Heart left ventricle (tissue), 13 donors: ENCODE measurements around the gene BICRAL.

Experiments
- POLR2A ChIP-seq, 2 donors: fragments of 450-650 bp; IDR thresholded peaks; one replicate each; pipeline ENCODE4 v1.6.1; 2017; ENCODE audit warnings: antibody characterized with exemption in 2 of 2, mild to moderate bottlenecking in 2 of 2, moderate library complexity in 2 of 2
- TF ChIP-seq, protein P1 (sequence below), 12 donors: fragments of 200-600 bp; sonication (generic) in 4 of 12; IDR thresholded peaks; one replicate each; pipeline versions ENCODE4 v1.5.0 to v1.8.0; 2018 to 2022; ENCODE audit warnings: antibody characterized with exemption in 12 of 12, mild to moderate bottlenecking in 5 of 12
- donor health status: ischemic (EF 13 %, LVEDD 7.1; RV severe dilation, severe dysfunction).
- donor health status: DM: no; HTN: yes; CAD: no.
- donor health status: DM: no; HTN: no; CAD: no.
- donor health status: ischemic (EF 25% LVEDD 6.9; RV normal size, moderate dysfunction).
- donor health status: ischemic (EF 25% LVEDD 5.7; RV mildly dilated, moderate dysfunction).
- donor health status: ischemic (EF 35%, LVEDD 5.7; RV mildly dilated, moderate dysfunction).
- donor health status: nonischemic (EF 11% LVEDD 7.7; RV severe dilation, severe dysfunction).
- donor health status: DM: yes; HTN: yes; CAD: no.
- donor health status: PGD.
- donor health status: ischemic (EF 29% LVEDD 5.4; RV normal size, mild dysfunction).
- donor health status: nonischemic (EF 23%, LVEDD 6.1; RV moderate dilation, normal function).

DNA sequence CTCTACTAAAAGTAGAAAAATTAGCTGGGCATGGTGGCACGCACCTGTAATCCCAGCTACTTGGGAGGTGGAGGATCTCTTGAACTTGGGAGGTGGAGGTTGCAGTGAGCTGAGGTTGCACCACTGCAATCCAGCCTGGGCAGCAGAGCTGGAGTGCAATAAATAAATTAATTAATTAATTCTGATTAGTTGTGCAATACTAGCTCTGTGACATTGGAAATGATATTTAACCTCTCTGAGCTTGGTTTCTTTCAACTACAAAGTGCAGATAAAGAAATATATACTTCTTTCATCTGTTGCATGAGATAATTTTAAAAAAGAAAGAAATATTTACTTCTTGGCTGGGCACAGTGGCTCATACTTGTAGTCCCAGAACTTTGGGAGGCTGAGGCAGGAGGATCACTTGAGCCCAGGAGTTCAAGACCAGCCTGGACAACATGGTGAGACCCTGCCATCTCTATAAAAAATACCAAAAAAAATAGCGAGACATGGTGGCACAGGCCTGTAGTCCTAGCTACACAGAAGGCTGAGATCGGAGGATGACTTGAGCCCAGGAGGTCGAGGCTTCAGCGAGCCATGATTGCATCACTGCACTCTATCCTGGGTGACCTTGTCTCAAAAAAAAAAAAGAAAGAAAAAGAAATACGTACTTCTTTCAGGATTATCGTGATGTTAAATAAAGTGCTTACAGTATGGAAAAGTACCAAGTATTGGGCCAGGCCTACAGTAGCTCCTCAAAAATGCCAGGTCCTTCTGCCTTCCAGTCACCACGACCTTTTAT lies 20.4 kb upstream of the BICRAL start:
- no peak for TF ChIP-seq POLR2A (IDR thresholded peaks at IDR 0.05)
- TF ChIP-seq, protein P1, sequence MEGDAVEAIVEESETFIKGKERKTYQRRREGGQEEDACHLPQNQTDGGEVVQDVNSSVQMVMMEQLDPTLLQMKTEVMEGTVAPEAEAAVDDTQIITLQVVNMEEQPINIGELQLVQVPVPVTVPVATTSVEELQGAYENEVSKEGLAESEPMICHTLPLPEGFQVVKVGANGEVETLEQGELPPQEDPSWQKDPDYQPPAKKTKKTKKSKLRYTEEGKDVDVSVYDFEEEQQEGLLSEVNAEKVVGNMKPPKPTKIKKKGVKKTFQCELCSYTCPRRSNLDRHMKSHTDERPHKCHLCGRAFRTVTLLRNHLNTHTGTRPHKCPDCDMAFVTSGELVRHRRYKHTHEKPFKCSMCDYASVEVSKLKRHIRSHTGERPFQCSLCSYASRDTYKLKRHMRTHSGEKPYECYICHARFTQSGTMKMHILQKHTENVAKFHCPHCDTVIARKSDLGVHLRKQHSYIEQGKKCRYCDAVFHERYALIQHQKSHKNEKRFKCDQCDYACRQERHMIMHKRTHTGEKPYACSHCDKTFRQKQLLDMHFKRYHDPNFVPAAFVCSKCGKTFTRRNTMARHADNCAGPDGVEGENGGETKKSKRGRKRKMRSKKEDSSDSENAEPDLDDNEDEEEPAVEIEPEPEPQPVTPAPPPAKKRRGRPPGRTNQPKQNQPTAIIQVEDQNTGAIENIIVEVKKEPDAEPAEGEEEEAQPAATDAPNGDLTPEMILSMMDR (IDR thresholded peaks at IDR 0.05), result no peak
